Neuronal stem cell (in vitro differentiated cells): ENCODE results near the gene SPART.

Experiments used
- DNase-seq: peaks from one replicate; pipeline ENCODE4 v3.0.0-alpha.2; 2013; ENCODE audit warnings: low spot score
- H2AFZ ChIP-seq: one replicate; pipeline ENCODE4 v1.6.1; 2013; ENCODE audit warnings: mild to moderate bottlenecking, low read length, inconsistent platforms
- H2AK5ac ChIP-seq: 2 replicates; pipeline ENCODE4 v1.6.1; 2013; ENCODE audit warnings: low read depth, mild to moderate bottlenecking, inconsistent platforms, low read length, moderate library complexity, mixed read lengths
- H2BK120ac ChIP-seq: 2 replicates; pipeline ENCODE4 v1.6.1; 2013; ENCODE audit warnings: low read depth, mild to moderate bottlenecking, inconsistent platforms, low read length, moderate library complexity, mixed read lengths
- H2BK12ac ChIP-seq: one replicate; pipeline ENCODE4 v1.6.1; 2013; ENCODE audit warnings: low read length, inconsistent platforms
- H2BK15ac ChIP-seq: 2 replicates; pipeline ENCODE4 v1.6.1; 2013; ENCODE audit warnings: mild to moderate bottlenecking, low read length, inconsistent platforms, mixed read lengths
- H2BK5ac ChIP-seq: one replicate; pipeline ENCODE4 v1.6.1; 2013; ENCODE audit warnings: inconsistent platforms, mild to moderate bottlenecking, low read length, moderate library complexity
- H3K14ac ChIP-seq: one replicate; pipeline ENCODE4 v1.6.1; 2013; ENCODE audit warnings: low read length, inconsistent platforms
- H3K18ac ChIP-seq: 2 replicates; pipeline ENCODE4 v1.6.1; 2013; ENCODE audit warnings: low read length, inconsistent platforms
- H3K23ac ChIP-seq: 2 replicates; pipeline ENCODE4 v1.6.1; 2013; ENCODE audit warnings: low read depth, mild to moderate bottlenecking, mixed read lengths, low read length, inconsistent platforms; ENCODE audit not compliant: poor library complexity
- H3K27ac ChIP-seq: replicated peaks from 3 replicates; pipeline ENCODE4 v1.5.1; 2013; ENCODE audit warnings: low read length, inconsistent platforms
- H3K27me3 ChIP-seq, 3 experiments: 2 replicates each; pipeline ENCODE4 v1.6.1; 2013; ENCODE audit warnings: low read length in 3 of 3, mild to moderate bottlenecking in 2 of 3, inconsistent platforms in 1 of 3, low read depth in 1 of 3, mixed read lengths in 1 of 3, moderate library complexity in 1 of 3; ENCODE audit not compliant: control insufficient read depth in 3 of 3, insufficient read depth in 3 of 3
- H3K36me3 ChIP-seq, 2 donors: replicated peaks in 1 of 2; 2 replicates each; pipeline ENCODE4 v1.6.1; 2013; ENCODE audit warnings: low read length in 2 of 2; ENCODE audit not compliant: control insufficient read depth in 2 of 2, insufficient read depth in 2 of 2
- H3K4ac ChIP-seq: 2 replicates; pipeline ENCODE4 v1.6.1; 2013; ENCODE audit warnings: inconsistent platforms, mild to moderate bottlenecking, low read length, moderate library complexity
- H3K4me1 ChIP-seq, 2 donors: 1 replicate in 1 of 2; 2 replicates in 1 of 2; pipeline ENCODE4 v1.6.1; 2013; ENCODE audit warnings: low read length in 2 of 2, low read depth in 1 of 2; ENCODE audit not compliant: control insufficient read depth in 2 of 2, insufficient read depth in 1 of 2
- H3K4me2 ChIP-seq: one replicate; pipeline ENCODE4 v1.6.1; 2013; ENCODE audit warnings: mild to moderate bottlenecking, low read length, inconsistent platforms; ENCODE audit not compliant: insufficient read depth, poor library complexity, severe bottlenecking
- H3K4me3 ChIP-seq, 2 donors: 2 replicates each; pipeline ENCODE4 v1.5.1; 2013; ENCODE audit warnings: low read length in 2 of 2, mild to moderate bottlenecking in 2 of 2, inconsistent platforms in 1 of 2, moderate library complexity in 1 of 2
- H3K79me1 ChIP-seq: one replicate; pipeline ENCODE4 v1.6.1; 2013; ENCODE audit warnings: low read depth, mild to moderate bottlenecking, inconsistent platforms, low read length, moderate library complexity
- H3K9ac ChIP-seq: one replicate; pipeline ENCODE4 v1.6.1; 2013; ENCODE audit warnings: mild to moderate bottlenecking, low read depth, low read length, inconsistent platforms; ENCODE audit not compliant: poor library complexity
- H3K9me3 ChIP-seq, 2 donors: replicated peaks in 1 of 2; 2 replicates each; pipeline versions ENCODE3 to v1.6.1; 2013; ENCODE audit warnings: low read length in 2 of 2, mild to moderate bottlenecking in 2 of 2, inconsistent platforms in 1 of 2, low read depth in 1 of 2, mixed read lengths in 1 of 2, moderate library complexity in 1 of 2; ENCODE audit not compliant: control insufficient read depth in 2 of 2, insufficient read depth in 1 of 2
- H4K8ac ChIP-seq: one replicate; pipeline ENCODE4 v1.6.1; 2013; ENCODE audit warnings: low read depth, mild to moderate bottlenecking, inconsistent platforms, low read length, moderate library complexity
- H4K91ac ChIP-seq: one replicate; pipeline ENCODE4 v1.6.1; 2013; ENCODE audit warnings: low read length, low read depth, mild to moderate bottlenecking, inconsistent platforms; ENCODE audit not compliant: poor library complexity
- WGBS, 2 donors: extraction: QIAGEN DNeasy Blood & Tissue Kit; methylation state at CpG; one replicate each; pipeline ENCODE4 v1.1.7; 2013; ENCODE audit warnings: missing lambda C conversion rate in 2 of 2, mixed read lengths in 1 of 2; ENCODE audit not compliant: insufficient read length in 2 of 2, insufficient replicate concordance in 1 of 2; ENCODE audit errors: extremely low coverage in 2 of 2; 5-methylcytosine and 5-hydroxymethylcytosine counted together

Gene SPART

GRCh38 chr13:36343766-36344165, 2.4 kb downstream of the SPART start:
- Histone ChIP-seq H2BK120ac (no peak overlapping the region), H4K91ac (no peak overlapping the region), H3K4me3 (peak overlapping the region in 1 of 2 donors; percentile 93), H2AFZ (no peak overlapping the region), H3K18ac (no peak overlapping the region), H2BK15ac (no peak overlapping the region), H3K9me3 (no peaks in the 10 kb centered on the region), H2AK5ac (no peak overlapping the region), H2BK5ac (no peak overlapping the region), H3K9ac (no peak overlapping the region), H3K27ac (no peak overlapping the region), H3K14ac (no peak overlapping the region), H2BK12ac (no peak overlapping the region), H3K36me3 (no peaks in the 10 kb centered on the region), H3K79me1 (peaks cover 2% of the 10 kb centered on the region), H3K4me1 (peaks cover 0 to under 1% of the 10 kb centered on the region in 2 donors), H3K4ac (no peak overlapping the region), H4K8ac (no peak overlapping the region), H3K23ac (no peak overlapping the region), H3K4me2 (no peak overlapping the region), H3K27me3 (no peaks in the 10 kb centered on the region)
- no peak for DNase-seq
- WGBS, 2 donors = no CpG with 5 or more reads among the region's 3 CpGs

GRCh38 chr13:36342715-36343114, 3.5 kb downstream of the SPART start:
- no peak overlapping the region for H4K8ac ChIP-seq
- no peak overlapping the region for H3K4me2 ChIP-seq
- no peak overlapping the region for H3K9ac ChIP-seq
- no peak overlapping the region for H3K23ac ChIP-seq
- WGBS, 2 donors = no CpG with 5 or more reads among the region's 2 CpGs
- no peak overlapping the region for H2BK15ac ChIP-seq
- peaks cover 0 to 3% of the 10 kb centered on the region in 2 donors for H3K9me3 ChIP-seq
- H3K4ac ChIP-seq = no peak overlapping the region
- H3K36me3 ChIP-seq = no peaks in the 10 kb centered on the region
- no peak overlapping the region for H2BK120ac ChIP-seq
- H3K14ac ChIP-seq = no peak overlapping the region
- H2BK5ac ChIP-seq = no peak overlapping the region
- no peak overlapping the region for H4K91ac ChIP-seq
- no peak overlapping the region for H3K18ac ChIP-seq
- no peak overlapping the region for H2AFZ ChIP-seq
- H3K27me3 ChIP-seq = no peaks in the 10 kb centered on the region
- no peak overlapping the region for H2BK12ac ChIP-seq
- no peak for DNase-seq
- peaks cover 2% of the 10 kb centered on the region for H3K79me1 ChIP-seq
- no peak overlapping the region for H2AK5ac ChIP-seq
- no peak overlapping the region for H3K27ac ChIP-seq
- H3K4me3 ChIP-seq = no peak overlapping the region
- H3K4me1 ChIP-seq = peaks cover 0 to 3% of the 10 kb centered on the region in 2 donors

GRCh38 chr13:36341718-36342117, 4.5 kb downstream of the SPART start:
- no peak for DNase-seq
- Histone ChIP-seq H3K4me2 (no peak overlapping the region), H3K4me1 (peaks cover 0 to 3% of the 10 kb centered on the region in 2 donors), H2BK5ac (no peak overlapping the region), H3K18ac (no peak overlapping the region), H3K4me3 (no peak overlapping the region), H3K9me3 (peaks cover 0 to 8% of the 10 kb centered on the region in 2 donors), H2AK5ac (no peak overlapping the region), H3K36me3 (peaks cover 0 to 6% of the 10 kb centered on the region in 2 donors), H3K79me1 (peaks cover 2% of the 10 kb centered on the region), H4K8ac (no peak overlapping the region), H3K27me3 (no peaks in the 10 kb centered on the region), H3K27ac (no peak overlapping the region), H4K91ac (no peak overlapping the region), H2BK120ac (no peak overlapping the region), H2AFZ (no peak overlapping the region), H3K9ac (no peak overlapping the region), H3K4ac (no peak overlapping the region), H2BK15ac (no peak overlapping the region), H2BK12ac (no peak overlapping the region), H3K23ac (no peak overlapping the region), H3K14ac (no peak overlapping the region)
- WGBS, 2 donors = no CpG with 5 or more reads among the region's 1 CpG

- Histone ChIP-seq H3K4me3 (no peak overlapping the region), H3K4me1 (peaks cover 0 to 3% of the 10 kb centered on the region in 2 donors), H3K9ac (no peak overlapping the region), H2BK15ac (no peak overlapping the region), H2AK5ac (no peak overlapping the region), H2AFZ (no peak overlapping the region), H3K9me3 (peaks cover 0 to 8% of the 10 kb centered on the region in 2 donors), H3K23ac (no peak overlapping the region), H3K27me3 (no peaks in the 10 kb centered on the region), H2BK120ac (no peak overlapping the region), H4K91ac (no peak overlapping the region), H3K27ac (no peak overlapping the region), H3K36me3 (peaks cover 1 to 21% of the 10 kb centered on the region in 2 donors), H3K14ac (no peak overlapping the region), H2BK12ac (no peak overlapping the region), H3K4me2 (no peak overlapping the region), H3K4ac (no peak overlapping the region), H4K8ac (no peak overlapping the region), H2BK5ac (no peak overlapping the region), H3K79me1 (peaks cover 4% of the 10 kb centered on the region), H3K18ac (no peak overlapping the region)
- DNase-seq = no peak
- WGBS, 2 donors = no CpG with 5 or more reads among the region's 4 CpGs
Measured at GRCh38 chr13:36339600-36340155, 6.5 kb downstream of the SPART start.
